ENCODE data around the gene KCNQ2. TPM values are rescaled to one million over a fixed set of nuclear protein-coding genes. Genes with fewer than 3 reads are reported as not detected.

KCNQ2 gene
- total RNA-seq, 2 donors from 2014 or later: 1.8 to 3.0 TPM

- Histone ChIP-seq H3K4me3 (no peak overlapping the region), H3K36me3 (replicated peaks in 1 of 2; ENCODE audit: insufficient read depth in 1 of 2, low read depth in 2 of 2) (no peaks in the 10 kb centered on the region), H3K9me3 (no peaks in the 10 kb centered on the region), H3K27me3 (peaks cover 0 to 4% of the 10 kb centered on the region in 2 donors), H3K4me1 (no peaks in the 10 kb centered on the region), H3K27ac (no peak overlapping the region)
- TF ChIP-seq, protein P1, sequence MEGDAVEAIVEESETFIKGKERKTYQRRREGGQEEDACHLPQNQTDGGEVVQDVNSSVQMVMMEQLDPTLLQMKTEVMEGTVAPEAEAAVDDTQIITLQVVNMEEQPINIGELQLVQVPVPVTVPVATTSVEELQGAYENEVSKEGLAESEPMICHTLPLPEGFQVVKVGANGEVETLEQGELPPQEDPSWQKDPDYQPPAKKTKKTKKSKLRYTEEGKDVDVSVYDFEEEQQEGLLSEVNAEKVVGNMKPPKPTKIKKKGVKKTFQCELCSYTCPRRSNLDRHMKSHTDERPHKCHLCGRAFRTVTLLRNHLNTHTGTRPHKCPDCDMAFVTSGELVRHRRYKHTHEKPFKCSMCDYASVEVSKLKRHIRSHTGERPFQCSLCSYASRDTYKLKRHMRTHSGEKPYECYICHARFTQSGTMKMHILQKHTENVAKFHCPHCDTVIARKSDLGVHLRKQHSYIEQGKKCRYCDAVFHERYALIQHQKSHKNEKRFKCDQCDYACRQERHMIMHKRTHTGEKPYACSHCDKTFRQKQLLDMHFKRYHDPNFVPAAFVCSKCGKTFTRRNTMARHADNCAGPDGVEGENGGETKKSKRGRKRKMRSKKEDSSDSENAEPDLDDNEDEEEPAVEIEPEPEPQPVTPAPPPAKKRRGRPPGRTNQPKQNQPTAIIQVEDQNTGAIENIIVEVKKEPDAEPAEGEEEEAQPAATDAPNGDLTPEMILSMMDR (IDR thresholded peaks at IDR 0.05): no peak
- no peak for TF ChIP-seq POLR2A (IDR thresholded peaks at IDR 0.05)
- DNase-seq (no peak), ATAC-seq (no peak)
- WGBS, 2 donors: 62 to 80% methylated on average over 3 to 5 of the region's 5 CpGs
- intact Hi-C loops (cut with DNase I): no loop called here
Measured at GRCh38 chr20:63449025-63449424, 23.4 kb downstream of the KCNQ2 start.

GRCh38 chr20:63448031-63448430, 24.4 kb downstream of the KCNQ2 start:
- Histone ChIP-seq H3K9me3 (no peaks in the 10 kb centered on the region), H3K4me3 (no peak overlapping the region), H3K27ac (no peak overlapping the region), H3K4me1 (no peaks in the 10 kb centered on the region), H3K27me3 (no peaks in the 10 kb centered on the region), H3K36me3 (replicated peaks in 1 of 2; ENCODE audit: insufficient read depth in 1 of 2, low read depth in 2 of 2) (no peaks in the 10 kb centered on the region)
- 27 to 32% methylated on average over 16 to 18 of the region's 18 CpGs for WGBS, 2 donors
- ATAC-seq: no peak
- DNase-seq: no peak
- intact Hi-C loops (cut with DNase I): no loop called here
- TF ChIP-seq, protein P1 (IDR thresholded peaks at IDR 0.05): no peak
- TF ChIP-seq POLR2A (IDR thresholded peaks at IDR 0.05): no peak

DNA sequence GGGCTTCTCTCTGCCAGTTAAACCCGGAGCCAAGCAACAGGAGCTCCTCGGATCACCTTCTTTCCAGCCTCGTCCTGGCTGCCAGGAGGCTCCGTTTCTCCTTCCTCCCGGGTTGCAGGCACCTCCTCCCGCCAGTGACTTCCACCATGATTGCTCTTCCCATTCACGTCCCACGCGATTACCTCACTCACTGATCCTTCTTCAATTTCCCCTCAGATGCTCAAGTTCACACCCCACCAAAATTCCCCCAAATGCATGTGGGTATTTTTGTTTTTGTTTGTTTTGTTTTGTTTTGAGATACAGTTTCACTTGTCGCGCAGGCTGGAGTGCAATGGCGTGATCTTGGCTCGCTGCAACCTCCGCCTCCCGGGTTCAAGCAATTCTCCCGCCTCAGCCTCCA, 25.1 kb downstream of the KCNQ2 start:
- Histone ChIP-seq H3K27ac (no peak overlapping the region), H3K4me1 (no peaks in the 10 kb centered on the region), H3K4me3 (no peak overlapping the region), H3K9me3 (no peaks in the 10 kb centered on the region), H3K36me3 (replicated peaks in 1 of 2; ENCODE audit: insufficient read depth in 1 of 2, low read depth in 2 of 2) (no peaks in the 10 kb centered on the region), H3K27me3 (no peaks in the 10 kb centered on the region)
- ATAC-seq: no peak
- no peak for DNase-seq
- 62 to 65% methylated on average over 16 of the region's 16 CpGs for WGBS, 2 donors
- TF ChIP-seq, protein P1 (IDR thresholded peaks at IDR 0.05): no peak
- TF ChIP-seq POLR2A (IDR thresholded peaks at IDR 0.05): no peak
- intact Hi-C loops (cut with DNase I): no loop called here

GRCh38 chr20:63446216-63447024, 26.0 kb downstream of the KCNQ2 start:
- DNase-seq (no peak), ATAC-seq (no peak)
- H3K36me3 ChIP-seq (replicated peaks in 1 of 2; ENCODE audit: insufficient read depth in 1 of 2, low read depth in 2 of 2): no peaks in the 10 kb centered on the region
- no peak overlapping the region for H3K27ac ChIP-seq
- H3K27me3 ChIP-seq: no peaks in the 10 kb centered on the region
- TF ChIP-seq, protein P1 (IDR thresholded peaks at IDR 0.05): no peak
- no peak for TF ChIP-seq POLR2A (IDR thresholded peaks at IDR 0.05)
- intact Hi-C loops (cut with DNase I): no loop called here
- no peaks in the 10 kb centered on the region for H3K9me3 ChIP-seq
- WGBS, 2 donors: 43 to 51% methylated on average over 12 to 26 of the region's 31 CpGs
- no peaks in the 10 kb centered on the region for H3K4me1 ChIP-seq
- H3K4me3 ChIP-seq: no peak overlapping the region
